Common myeloid progenitor, CD34-positive (primary cell): ENCODE data around the gene LYPD6B.

Experiments
- CTCF ChIA-PET: fragments of 350-600 bp; sonication (Branson Sonifier 250); formaldehyde crosslinking; loops from one replicate; lab custom pipeline; 2021; ENCODE audit warnings: antibody characterized with exemption; lab: Charles Lee
- POLR2A ChIA-PET: fragments of 350-600 bp; sonication (Branson Sonifier 250); formaldehyde crosslinking; loops from one replicate; lab custom pipeline; 2021; ENCODE audit warnings: antibody characterized with exemption; lab: Charles Lee
- DNase-seq, 3 donors: peaks; one replicate each; pipeline versions ENCODE4 v3.0.0 to v3.0.0-alpha.2; 2013
- H3K27ac ChIP-seq, 2 experiments: 1 replicate in 1 of 2; 2 replicates in 1 of 2; pipeline ENCODE4 v1.7.0; 2013; ENCODE audit warnings: inconsistent platforms in 2 of 2, low read length in 2 of 2, mild to moderate bottlenecking in 2 of 2, low read depth in 1 of 2, moderate library complexity in 1 of 2; ENCODE audit not compliant: severe bottlenecking in 2 of 2, insufficient read depth in 1 of 2, poor library complexity in 1 of 2
- H3K27me3 ChIP-seq, 5 experiments: replicated peaks in 2 of 5; 1 replicate in 3 of 5; 2 replicates in 2 of 5; pipeline versions ENCODE4 v1.6.1 to v1.7.0; 2013; ENCODE audit warnings: low read length in 4 of 5, mild to moderate bottlenecking in 2 of 5, moderate library complexity in 2 of 5, inconsistent platforms in 1 of 5; ENCODE audit not compliant: insufficient read depth in 5 of 5, control insufficient read depth in 4 of 5
- H3K36me3 ChIP-seq, 4 experiments: 1 replicate in 2 of 4; 2 replicates in 2 of 4; pipeline versions ENCODE4 v1.6.1 to v1.7.0; 2013; ENCODE audit warnings: low read length in 3 of 4, control low read depth in 1 of 4, mild to moderate bottlenecking in 1 of 4; ENCODE audit not compliant: control insufficient read depth in 4 of 4, insufficient read depth in 4 of 4
- H3K4me1 ChIP-seq, 4 experiments: 1 replicate in 3 of 4; 2 replicates in 1 of 4; pipeline versions ENCODE4 v1.6.1 to v1.7.1; 2013; ENCODE audit warnings: low read length in 3 of 4, mild to moderate bottlenecking in 3 of 4, control low read depth in 1 of 4, inconsistent platforms in 1 of 4, moderate library complexity in 1 of 4; ENCODE audit not compliant: control insufficient read depth in 4 of 4, insufficient read depth in 4 of 4; ENCODE audit errors: control extremely low read depth in 1 of 4
- H3K4me3 ChIP-seq, 7 experiments: 1 replicate in 4 of 7; 2 replicates in 3 of 7; pipeline versions ENCODE4 v1.5.1 to v1.7.0; 2013; ENCODE audit warnings: mild to moderate bottlenecking in 7 of 7, low read length in 6 of 7, moderate library complexity in 6 of 7, inconsistent platforms in 2 of 7, low read depth in 2 of 7, control low read depth in 1 of 7; ENCODE audit not compliant: insufficient read depth in 4 of 7, control insufficient read depth in 1 of 7; ENCODE audit errors: extremely low read depth in 1 of 7
- H3K9me3 ChIP-seq, 5 experiments: 1 replicate in 4 of 5; 2 replicates in 1 of 5; pipeline versions ENCODE4 v1.6.1 to v1.7.1; 2013; ENCODE audit warnings: low read length in 4 of 5, mild to moderate bottlenecking in 2 of 5, inconsistent platforms in 1 of 5, low read depth in 1 of 5, moderate library complexity in 1 of 5; ENCODE audit not compliant: control insufficient read depth in 4 of 5, insufficient read depth in 2 of 5; ENCODE audit errors: control extremely low read depth in 1 of 5
- WGBS: methylation state at CpG from one replicate; pipeline ENCODE4 v1.1.5; 2013; ENCODE audit not compliant: insufficient coverage; 5-methylcytosine and 5-hydroxymethylcytosine counted together

LYPD6B gene

DNA sequence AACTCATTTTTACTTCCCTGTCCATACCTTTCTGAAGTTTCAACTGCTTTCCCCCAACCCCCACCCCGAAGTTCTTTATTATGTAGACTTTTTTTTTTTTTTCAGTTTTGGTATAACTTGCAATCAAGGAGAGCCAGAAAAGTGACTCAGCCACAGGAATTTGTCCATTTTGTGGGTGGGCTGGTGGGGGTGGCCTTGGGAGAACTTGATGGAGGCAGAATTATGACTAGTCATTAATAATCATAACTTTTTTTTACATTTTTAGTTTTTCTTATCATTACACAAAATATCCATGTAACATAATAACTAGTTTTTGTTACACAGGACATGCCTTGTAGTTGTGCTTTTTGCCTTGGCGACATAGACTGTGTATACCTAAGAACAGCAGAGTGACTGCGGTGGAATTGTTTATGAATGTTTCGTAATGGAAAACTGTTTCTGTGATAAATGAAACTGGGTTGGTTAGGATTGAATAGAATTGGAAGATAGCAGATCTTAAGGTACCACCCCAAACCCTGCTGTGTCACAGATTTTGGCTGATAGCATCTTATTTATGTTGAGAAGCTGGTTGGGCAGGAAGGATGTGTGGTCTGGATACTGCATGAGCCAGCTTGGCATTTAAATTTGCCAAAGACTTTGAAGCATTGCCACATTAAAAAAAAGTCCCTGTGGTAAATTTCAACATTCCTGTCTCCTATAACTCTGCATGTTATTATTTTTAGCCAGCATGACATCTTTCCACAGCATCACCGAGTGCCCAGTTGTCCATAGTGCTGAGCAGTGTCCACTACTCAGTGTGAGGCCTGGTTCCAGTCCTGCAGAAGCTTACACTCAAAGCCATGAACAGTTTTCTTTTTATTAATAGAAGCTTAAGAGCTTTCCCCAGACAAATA is 30.7 kb downstream of the LYPD6B start:
- peak overlapping the region; percentile 76 to 80 for H3K27ac ChIP-seq
- peak; percentile 94 to 99 (median 97) for DNase-seq

GRCh38 chr2:149070681-149071320 is 32.3 kb downstream of the LYPD6B start:
- ChIA-PET POLR2A (no interaction called here), CTCF (no interaction called here)
- Histone ChIP-seq H3K9me3 (no peaks in the 10 kb centered on the region), H3K4me3 (no peak overlapping the region), H3K27me3 (no peaks in the 10 kb centered on the region), H3K27ac (no peak overlapping the region), H3K4me1 (peaks cover 5 to 29% (median 19%) of the 10 kb centered on the region in 4 experiments), H3K36me3 (no peaks in the 10 kb centered on the region)
- WGBS, result no CpG with 5 or more reads among the region's 9 CpGs
- DNase-seq, result no peak

More for the DNA sequence above, 30.7 kb downstream of the LYPD6B start:
- POLR2A ChIA-PET, result interaction anchor here (0.6 kb wide), 1 partner anchor 20 kb away, joined by 3 read pairs; no protein-coding TSS in a partner anchor
- 0% methylated on average over 3 of the region's 5 CpGs for WGBS
- no peaks in the 10 kb centered on the region for H3K9me3 ChIP-seq
- no peaks in the 10 kb centered on the region for H3K27me3 ChIP-seq
- peaks cover 5 to 29% (median 19%) of the 10 kb centered on the region in 4 experiments for H3K4me1 ChIP-seq
- CTCF ChIA-PET, result interaction anchor here (0.7 to 1.8 kb wide), 4 partner anchors 9 to 52 kb away, joined by 3 to 7 read pairs (median 3); no protein-coding TSS in a partner anchor
- peak overlapping the region in 3 of 7 experiments; percentile 14 to 47 (median 40) for H3K4me3 ChIP-seq
- H3K36me3 ChIP-seq, result no peaks in the 10 kb centered on the region

DNA sequence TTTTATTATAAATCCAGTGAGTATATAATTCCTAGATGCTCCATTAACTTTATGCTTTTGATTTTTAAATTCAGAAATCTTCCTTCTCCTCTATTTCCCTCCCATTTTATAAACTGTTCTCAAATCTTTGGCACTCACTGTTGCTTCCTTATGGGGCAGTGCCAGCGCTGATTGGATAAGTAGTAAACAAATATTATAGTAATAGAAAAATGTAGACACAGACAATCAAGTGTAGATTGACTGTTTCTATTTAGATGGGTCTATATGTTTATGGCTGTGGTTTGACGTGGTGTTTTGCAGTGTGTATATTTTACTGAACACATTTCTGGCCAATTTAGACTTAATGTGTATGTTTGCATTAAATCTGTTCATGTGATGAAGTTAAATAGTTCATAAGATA is 36.6 kb downstream of the LYPD6B start:
- 100% methylated on average over 1 of the region's 2 CpGs for WGBS

DNA sequence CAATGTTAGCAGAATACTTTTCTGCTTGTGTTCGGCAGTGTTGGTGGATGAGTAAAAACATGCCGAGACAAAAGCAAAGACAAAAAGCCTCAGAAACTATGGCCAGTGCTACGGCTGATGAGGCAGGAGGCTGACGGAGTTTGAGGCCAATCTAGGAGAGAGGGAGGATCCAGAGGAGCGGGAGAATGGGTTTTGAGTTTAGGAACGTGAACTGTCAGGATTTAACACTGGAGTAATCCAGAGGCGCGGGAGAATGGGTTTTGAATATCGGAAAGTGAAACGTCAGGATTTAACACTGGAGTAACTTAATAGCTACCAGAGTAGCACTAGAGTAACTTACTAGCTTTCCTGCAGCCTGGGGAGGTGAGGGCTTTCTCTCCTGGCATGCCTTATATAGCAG is 37.4 kb downstream of the LYPD6B start:
- no peak for DNase-seq
- ChIA-PET POLR2A (no interaction called here), CTCF (interaction anchor here (1.4 kb wide), 1 partner anchor 11 kb away, joined by 3 read pairs; no protein-coding TSS in a partner anchor)
- Histone ChIP-seq H3K4me3 (no peak overlapping the region), H3K9me3 (no peaks in the 10 kb centered on the region), H3K27me3 (no peaks in the 10 kb centered on the region), H3K27ac (no peak overlapping the region), H3K36me3 (no peaks in the 10 kb centered on the region), H3K4me1 (peaks cover 0 to 10% (median under 1%) of the 10 kb centered on the region in 4 experiments)
- 98% methylated on average over 8 of the region's 10 CpGs for WGBS

More for the DNA sequence above, 36.6 kb downstream of the LYPD6B start:
- no peak overlapping the region for H3K4me3 ChIP-seq
- CTCF ChIA-PET, result no interaction called here
- DNase-seq, result no peak
- H3K27ac ChIP-seq, result no peak overlapping the region
- H3K9me3 ChIP-seq, result no peaks in the 10 kb centered on the region
- H3K4me1 ChIP-seq, result peaks cover under 1 to 13% (median 4%) of the 10 kb centered on the region in 4 experiments
- POLR2A ChIA-PET, result no interaction called here
- H3K27me3 ChIP-seq, result no peaks in the 10 kb centered on the region
- H3K36me3 ChIP-seq, result no peaks in the 10 kb centered on the region

DNA sequence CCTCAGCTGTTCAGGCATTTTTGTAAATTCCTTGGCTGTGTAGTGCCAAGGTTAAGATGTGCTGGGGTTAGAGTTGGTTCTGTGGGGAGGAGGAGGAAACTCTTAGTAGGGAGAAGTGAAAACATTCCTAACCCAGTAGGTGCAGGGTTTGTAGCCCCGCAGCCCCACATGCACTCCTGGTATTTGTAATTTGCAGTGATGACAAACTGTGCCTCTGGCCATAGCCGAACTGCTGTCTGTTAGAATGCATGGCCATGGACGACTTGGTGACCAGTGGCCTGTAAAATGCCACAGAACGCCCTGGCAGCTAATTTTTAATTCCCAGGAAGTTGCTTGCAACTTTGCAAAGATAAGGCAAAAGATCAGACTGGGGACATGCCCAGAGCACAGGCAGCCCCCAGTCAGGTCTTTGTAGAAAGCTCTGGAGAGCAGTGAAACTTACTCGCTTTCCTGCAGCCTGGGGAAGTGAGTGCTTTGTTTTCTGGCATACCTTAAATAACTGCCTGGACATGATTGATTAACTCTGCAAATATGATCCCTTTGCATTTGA is 38.4 kb downstream of the LYPD6B start:
- Histone ChIP-seq H3K27ac (no peak overlapping the region), H3K36me3 (no peaks in the 10 kb centered on the region), H3K4me1 (peaks cover 0 to 9% (median 0%) of the 10 kb centered on the region in 4 experiments), H3K27me3 (no peaks in the 10 kb centered on the region), H3K9me3 (no peaks in the 10 kb centered on the region), H3K4me3 (no peak overlapping the region)
- CTCF ChIA-PET, result interaction anchor here (1.4 kb wide), 1 partner anchor 12 kb away, joined by 3 read pairs; no protein-coding TSS in a partner anchor
- DNase-seq, result no peak
- POLR2A ChIA-PET, result interaction anchor here (0.7 kb wide), 1 partner anchor 121 kb away, joined by 3 read pairs; no protein-coding TSS in a partner anchor
- 74% methylated on average over 5 of the region's 5 CpGs for whole genome bisulfite sequencing

DNA sequence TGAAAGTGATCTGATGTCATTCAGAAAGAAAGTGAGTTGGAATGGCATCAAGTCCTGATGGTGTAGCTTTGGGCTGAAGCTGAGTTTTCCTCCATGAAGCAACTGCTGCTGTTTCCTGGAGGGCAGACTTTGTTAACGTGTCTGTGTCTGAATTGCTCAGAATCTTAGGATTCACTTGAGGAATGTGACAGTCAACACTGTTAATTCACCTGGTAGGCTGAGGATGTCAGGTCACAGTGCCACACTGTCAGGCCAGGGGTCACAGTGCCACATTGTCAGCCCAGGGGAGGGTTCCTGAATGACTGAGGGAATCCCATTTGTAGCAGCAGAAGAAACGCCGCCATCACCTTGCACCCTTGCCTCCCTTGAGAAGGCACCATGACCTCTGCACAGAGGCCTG is 39.4 kb downstream of the LYPD6B start:
- Histone ChIP-seq H3K9me3 (no peaks in the 10 kb centered on the region), H3K4me1 (peaks cover 0 to 12% (median 5%) of the 10 kb centered on the region in 4 experiments), H3K36me3 (no peaks in the 10 kb centered on the region), H3K27me3 (no peaks in the 10 kb centered on the region), H3K27ac (no peak overlapping the region), H3K4me3 (no peak overlapping the region)
- POLR2A ChIA-PET, result interaction anchor here (0.7 kb wide), 1 partner anchor 20 kb away, joined by 3 read pairs; no protein-coding TSS in a partner anchor
- 50% methylated on average over 1 of the region's 3 CpGs for WGBS
- DNase-seq, result no peak
- CTCF ChIA-PET, result interaction anchor here (1.4 kb wide), 1 partner anchor 9 kb away, joined by 7 read pairs; no protein-coding TSS in a partner anchor
